Measurements from ENCODE around the gene LARGE1. TPM values are rescaled to one million over a fixed set of nuclear protein-coding genes. Genes with fewer than 3 reads are reported as not detected.

LARGE1 gene
- total RNA-seq, 4 donors from 2014 or later = 18.7 to 82.1 (median 39.2) TPM

GRCh38 chr22:33722816-33723215, 197.5 kb downstream of the LARGE1 start:
- H3K4me1 ChIP-seq = peaks cover 0 to 6% of the 10 kb centered on the region in 2 donors
- H3K27me3 ChIP-seq = no peaks in the 10 kb centered on the region
- no peaks in the 10 kb centered on the region for H3K9me3 ChIP-seq
- no peak for DNase-seq
- no peak overlapping the region for H3K27ac ChIP-seq
- TF ChIP-seq POLR2A (IDR thresholded peaks at IDR 0.05) = no peak
- TF ChIP-seq, protein P1, sequence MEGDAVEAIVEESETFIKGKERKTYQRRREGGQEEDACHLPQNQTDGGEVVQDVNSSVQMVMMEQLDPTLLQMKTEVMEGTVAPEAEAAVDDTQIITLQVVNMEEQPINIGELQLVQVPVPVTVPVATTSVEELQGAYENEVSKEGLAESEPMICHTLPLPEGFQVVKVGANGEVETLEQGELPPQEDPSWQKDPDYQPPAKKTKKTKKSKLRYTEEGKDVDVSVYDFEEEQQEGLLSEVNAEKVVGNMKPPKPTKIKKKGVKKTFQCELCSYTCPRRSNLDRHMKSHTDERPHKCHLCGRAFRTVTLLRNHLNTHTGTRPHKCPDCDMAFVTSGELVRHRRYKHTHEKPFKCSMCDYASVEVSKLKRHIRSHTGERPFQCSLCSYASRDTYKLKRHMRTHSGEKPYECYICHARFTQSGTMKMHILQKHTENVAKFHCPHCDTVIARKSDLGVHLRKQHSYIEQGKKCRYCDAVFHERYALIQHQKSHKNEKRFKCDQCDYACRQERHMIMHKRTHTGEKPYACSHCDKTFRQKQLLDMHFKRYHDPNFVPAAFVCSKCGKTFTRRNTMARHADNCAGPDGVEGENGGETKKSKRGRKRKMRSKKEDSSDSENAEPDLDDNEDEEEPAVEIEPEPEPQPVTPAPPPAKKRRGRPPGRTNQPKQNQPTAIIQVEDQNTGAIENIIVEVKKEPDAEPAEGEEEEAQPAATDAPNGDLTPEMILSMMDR (IDR thresholded peaks at IDR 0.05) = no peak
- H3K36me3 ChIP-seq = no peaks in the 10 kb centered on the region
- no peak overlapping the region for H3K4me3 ChIP-seq
- intact Hi-C loops (cut with DNase I; ENCODE audit: low total_unique reads) = no loop called here

GRCh38 chr22:33720166-33720878, 200.0 kb downstream of the LARGE1 start:
- intact Hi-C loops (cut with DNase I; ENCODE audit: low total_unique reads) = no loop called here

GRCh38 chr22:33717694-33718396, 202.4 kb downstream of the LARGE1 start:
- H3K27me3 ChIP-seq = no peaks in the 10 kb centered on the region
- no peak overlapping the region for H3K4me3 ChIP-seq
- DNase-seq = no peak
- no peak for TF ChIP-seq POLR2A (IDR thresholded peaks at IDR 0.05)
- TF ChIP-seq, protein P1 (IDR thresholded peaks at IDR 0.05) = no peak
- no peaks in the 10 kb centered on the region for H3K9me3 ChIP-seq
- intact Hi-C loops (cut with DNase I; ENCODE audit: low total_unique reads) = no loop called here
- no peaks in the 10 kb centered on the region for H3K36me3 ChIP-seq
- H3K4me1 ChIP-seq = no peaks in the 10 kb centered on the region
- no peak overlapping the region for H3K27ac ChIP-seq

More at GRCh38 chr22:33720166-33720878, 200.0 kb downstream of the LARGE1 start:
- no peak overlapping the region for H3K4me3 ChIP-seq
- H3K27ac ChIP-seq = no peak overlapping the region
- peaks cover 0 to under 1% of the 10 kb centered on the region in 2 donors for H3K4me1 ChIP-seq
- no peak for DNase-seq
- no peaks in the 10 kb centered on the region for H3K27me3 ChIP-seq
- TF ChIP-seq, protein P1 (IDR thresholded peaks at IDR 0.05) = no peak
- no peak for TF ChIP-seq POLR2A (IDR thresholded peaks at IDR 0.05)
- no peaks in the 10 kb centered on the region for H3K9me3 ChIP-seq
- no peaks in the 10 kb centered on the region for H3K36me3 ChIP-seq

- no peaks in the 10 kb centered on the region for H3K36me3 ChIP-seq
- intact Hi-C loops (cut with DNase I; ENCODE audit: low total_unique reads) = no loop called here
- DNase-seq = no peak
- H3K27ac ChIP-seq = no peak overlapping the region
- no peak overlapping the region for H3K4me3 ChIP-seq
- H3K27me3 ChIP-seq = no peaks in the 10 kb centered on the region
- no peak for TF ChIP-seq POLR2A (IDR thresholded peaks at IDR 0.05)
- TF ChIP-seq, protein P1 (IDR thresholded peaks at IDR 0.05) = no peak
- no peaks in the 10 kb centered on the region for H3K9me3 ChIP-seq
- H3K4me1 ChIP-seq = no peaks in the 10 kb centered on the region
These were observed 204.9 kb downstream of the LARGE1 start for GRCh38 chr22:33715237-33715985.

Measured in uterus (tissue), 4 donors.